B cell (primary cell): ENCODE results near the gene BORCS8. TPM values are rescaled to one million over a fixed set of nuclear protein-coding genes. Genes with fewer than 3 reads are reported as not detected.

Experiments used
- ATAC-seq: fragments of 200-7000 bp; cut with Tn5 transposase; one replicate; pipeline ENCODE4 v1.10.0; 2021; ENCODE audit warnings: low read depth, mild to moderate bottlenecking, moderate number of reproducible peaks, moderate library complexity
- CTCF ChIA-PET: fragments of 350-600 bp; sonication (Branson Sonifier 250); formaldehyde crosslinking; loops from one replicate; lab custom pipeline; 2021; ENCODE audit warnings: antibody characterized with exemption, inconsistent platforms; lab: Charles Lee
- POLR2A ChIA-PET: fragments of 350-600 bp; sonication (Branson Sonifier 250); formaldehyde crosslinking; loops from one replicate; lab custom pipeline; 2021; ENCODE audit warnings: antibody characterized with exemption; lab: Charles Lee
- DNase-seq: peaks from one replicate; pipeline ENCODE4 v3.0.0; 2013
- H2AFZ ChIP-seq: 2 replicates; pipeline ENCODE4 v1.6.1; 2012; ENCODE audit warnings: mild to moderate bottlenecking, low read depth, low read length; ENCODE audit not compliant: insufficient read depth, poor library complexity, severe bottlenecking
- H3K27ac ChIP-seq, 2 donors: 1 replicate in 1 of 2; 2 replicates in 1 of 2; pipeline ENCODE4 v1.5.1; 2012 to 2013; ENCODE audit warnings: low read length in 2 of 2, mild to moderate bottlenecking in 2 of 2, moderate library complexity in 1 of 2
- H3K27me3 ChIP-seq, 4 experiments: fragments of 200-600 bp in 1 of 4; sonication (generic) in 1 of 4; replicated peaks in 1 of 4; 1 replicate in 2 of 4; 2 replicates in 2 of 4; pipeline versions ENCODE4 v1.6.1 to v1.7.0; 2013 to 2016; ENCODE audit warnings: low read length in 3 of 4, mild to moderate bottlenecking in 2 of 4, mixed read lengths in 1 of 4, moderate library complexity in 1 of 4; ENCODE audit not compliant: insufficient read depth in 4 of 4, control insufficient read depth in 3 of 4; ENCODE audit errors: control extremely low read depth in 1 of 4
- H3K36me3 ChIP-seq, 2 experiments: replicated peaks in 1 of 2; 1 replicate in 1 of 2; 2 replicates in 1 of 2; pipeline versions ENCODE4 v1.6.1 to v1.7.1; 2013; ENCODE audit warnings: low read length in 1 of 2; ENCODE audit not compliant: insufficient read depth in 2 of 2, control insufficient read depth in 1 of 2; ENCODE audit errors: control extremely low read depth in 1 of 2, extremely low read depth in 1 of 2
- H3K4me1 ChIP-seq, 2 donors: fragments of 200-600 bp in 1 of 2; sonication (generic) in 1 of 2; 1 replicate in 1 of 2; 2 replicates in 1 of 2; pipeline versions ENCODE4 v1.5.1 to v1.6.1; 2013 to 2017; ENCODE audit warnings: low read length in 2 of 2; ENCODE audit not compliant: control insufficient read depth in 2 of 2, insufficient read depth in 2 of 2
- H3K4me2 ChIP-seq: replicated peaks from 2 replicates; pipeline ENCODE3; 2012; ENCODE audit warnings: mild to moderate bottlenecking, low read depth, low read length; ENCODE audit not compliant: poor library complexity, severe bottlenecking
- H3K4me3 ChIP-seq, 5 experiments: fragments of 200-600 bp in 1 of 5; sonication (generic) in 1 of 5; 1 replicate in 3 of 5; 2 replicates in 2 of 5; pipeline versions ENCODE4 v1.5.1 to v1.7.0; 2011 to 2016; ENCODE audit warnings: low read length in 4 of 5, mild to moderate bottlenecking in 4 of 5, low read depth in 2 of 5, control low read depth in 1 of 5, moderate library complexity in 1 of 5; ENCODE audit not compliant: insufficient read depth in 1 of 5; ENCODE audit errors: control extremely low read depth in 1 of 5, extremely low read depth in 1 of 5
- H3K79me2 ChIP-seq: fragments of 200-600 bp; sonication (generic); one replicate; pipeline ENCODE4 v1.6.0; 2016; ENCODE audit warnings: low read length; ENCODE audit not compliant: control insufficient read depth, insufficient read depth
- H3K9ac ChIP-seq: fragments of 200-600 bp; sonication (generic); 2 replicates; pipeline ENCODE4 v1.6.1; 2017; ENCODE audit warnings: mild to moderate bottlenecking, low read length, moderate library complexity
- H3K9me3 ChIP-seq, 3 donors: one replicate each; pipeline versions ENCODE4 v1.6.1 to v1.7.1; 2013; ENCODE audit warnings: low read length in 2 of 3; ENCODE audit not compliant: control insufficient read depth in 2 of 3, insufficient read depth in 1 of 3; ENCODE audit errors: control extremely low read depth in 1 of 3
- H4K20me1 ChIP-seq: 2 replicates; pipeline ENCODE4 v1.6.0; 2012; ENCODE audit warnings: mild to moderate bottlenecking, low read length; ENCODE audit not compliant: insufficient read depth, control insufficient read depth, poor library complexity, severe bottlenecking
- H3K27ac Mint-ChIP-seq: one replicate; pipeline ENCODE4 v1.8.0; 2021; ENCODE audit warnings: mixed read lengths
- H3K27me3 Mint-ChIP-seq: one replicate; pipeline ENCODE4 v1.8.0; 2021; ENCODE audit warnings: mixed read lengths
- H3K4me1 Mint-ChIP-seq: one replicate; pipeline ENCODE4 v1.8.0; 2021; ENCODE audit warnings: mixed read lengths
- H3K4me3 Mint-ChIP-seq: one replicate; pipeline ENCODE4 v1.8.0; 2021; ENCODE audit warnings: mixed read lengths
- H3K9me3 Mint-ChIP-seq: one replicate; pipeline ENCODE4 v1.8.0; 2022; ENCODE audit warnings: mixed read lengths; ENCODE audit not compliant: insufficient read depth
- EZH2 ChIP-seq: IDR thresholded peaks from 2 replicates; pipeline ENCODE4 v1.6.1; 2012; ENCODE audit warnings: borderline replicate concordance, low read depth, mild to moderate bottlenecking, moderate library complexity, low read length; ENCODE audit not compliant: insufficient read depth, poor library complexity, severe bottlenecking
- WGBS: methylation state at CpG from one replicate; pipeline ENCODE4 v1.1.5; 2013; ENCODE audit warnings: missing lambda C conversion rate; ENCODE audit not compliant: insufficient coverage; 5-methylcytosine and 5-hydroxymethylcytosine counted together
- intact Hi-C: fragments of 100-400 bp; cut with micrococcal nuclease; formaldehyde crosslinking; loops from one replicate; pipeline ENCODE4 v1.10.0; 2022
- polyA plus RNA-seq: library from polyadenylated mRNA; depleted of rRNA; stranded (reverse); fragments of >200 nt; gene quantifications from 2 replicates; pipeline ENCODE4 v1.2.3, GENCODE V29; 2012
- total RNA-seq, 2 donors: library from RNA; stranded (reverse); fragments of 120-200 nt in 1 of 2; gene quantifications; 1 replicate in 1 of 2; 2 replicates in 1 of 2; pipeline versions ENCODE4 v1.2.3 to v1.2.4, GENCODE V29; 2013 to 2022
- TF ChIP-seq, protein P1 (sequence below): fragments of 200-600 bp; IDR thresholded peaks from one replicate; pipeline ENCODE4 v1.8.0; 2022; ENCODE audit warnings: antibody characterized with exemption, mild to moderate bottlenecking

Gene BORCS8
- total and polyA plus RNA-seq, 2 donors (not counting 1 experiment from before 2014, with no cell fraction given) = 37.6 to 63.1 TPM

GRCh38 chr19:19134687-19135158 is 57.2 kb downstream of the BORCS8 start:
- WGBS = 24% methylated on average over 14 of the region's 21 CpGs
- no peak overlapping the region for H3K27ac Mint-ChIP-seq
- Histone ChIP-seq H3K27me3 (no peaks in the 10 kb centered on the region), H3K36me3 (peaks cover 0 to 2% of the 10 kb centered on the region in 2 experiments), H3K9me3 (peaks cover 0 to 17% (median 4%) of the 10 kb centered on the region in 3 donors), H4K20me1 (no peaks in the 10 kb centered on the region), H3K4me3 (no peak overlapping the region), H3K9ac (no peak overlapping the region), H2AFZ (no peak overlapping the region), H3K4me1 (peaks cover 15 to 26% of the 10 kb centered on the region in 2 donors), H3K27ac (no peak overlapping the region), H3K4me2 (peak overlapping the region; percentile 62), H3K79me2 (peaks cover 15% of the 10 kb centered on the region)
- POLR2A ChIA-PET = no interaction called here
- CTCF ChIA-PET = interaction anchor here (0.6 kb wide), 1 partner anchor 58 kb away, joined by 3 read pairs; no protein-coding TSS in a partner anchor
- no peaks in the 10 kb centered on the region for H3K27me3 Mint-ChIP-seq
- TF ChIP-seq EZH2 = no peak
- TF ChIP-seq, protein P1, sequence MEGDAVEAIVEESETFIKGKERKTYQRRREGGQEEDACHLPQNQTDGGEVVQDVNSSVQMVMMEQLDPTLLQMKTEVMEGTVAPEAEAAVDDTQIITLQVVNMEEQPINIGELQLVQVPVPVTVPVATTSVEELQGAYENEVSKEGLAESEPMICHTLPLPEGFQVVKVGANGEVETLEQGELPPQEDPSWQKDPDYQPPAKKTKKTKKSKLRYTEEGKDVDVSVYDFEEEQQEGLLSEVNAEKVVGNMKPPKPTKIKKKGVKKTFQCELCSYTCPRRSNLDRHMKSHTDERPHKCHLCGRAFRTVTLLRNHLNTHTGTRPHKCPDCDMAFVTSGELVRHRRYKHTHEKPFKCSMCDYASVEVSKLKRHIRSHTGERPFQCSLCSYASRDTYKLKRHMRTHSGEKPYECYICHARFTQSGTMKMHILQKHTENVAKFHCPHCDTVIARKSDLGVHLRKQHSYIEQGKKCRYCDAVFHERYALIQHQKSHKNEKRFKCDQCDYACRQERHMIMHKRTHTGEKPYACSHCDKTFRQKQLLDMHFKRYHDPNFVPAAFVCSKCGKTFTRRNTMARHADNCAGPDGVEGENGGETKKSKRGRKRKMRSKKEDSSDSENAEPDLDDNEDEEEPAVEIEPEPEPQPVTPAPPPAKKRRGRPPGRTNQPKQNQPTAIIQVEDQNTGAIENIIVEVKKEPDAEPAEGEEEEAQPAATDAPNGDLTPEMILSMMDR = no peak
- intact Hi-C loops = loop anchor here (5.0 kb wide), 1 partner anchor 942 kb away; the partner anchor contains the start of gene MPV17L2
- peaks cover 3% of the 10 kb centered on the region for H3K9me3 Mint-ChIP-seq
- peak; percentile 63 for DNase-seq
- H3K4me1 Mint-ChIP-seq = peaks cover 41% of the 10 kb centered on the region
- H3K4me3 Mint-ChIP-seq = peak overlapping the region; percentile 53
- ATAC-seq = no peak

- TF ChIP-seq, protein P1 = no peak
- TF ChIP-seq EZH2 = no peak
- H3K79me2 ChIP-seq = peaks cover 15% of the 10 kb centered on the region
- no peaks in the 10 kb centered on the region for H3K27me3 ChIP-seq
- Mint-ChIP-seq H3K9me3 (peaks cover 3% of the 10 kb centered on the region), H3K27ac (no peak overlapping the region), H3K27me3 (no peaks in the 10 kb centered on the region), H3K4me3 (no peak overlapping the region), H3K4me1 (peaks cover 35% of the 10 kb centered on the region)
- DNase-seq (no peak), ATAC-seq (no peak)
- H3K27ac ChIP-seq = no peak overlapping the region
- ChIA-PET CTCF (interaction anchor here (0.9 to 1.5 kb wide), 2 partner anchors 11 to 83 kb away, joined by 3 read pairs; no protein-coding TSS in a partner anchor), POLR2A (no interaction called here)
- no peaks in the 10 kb centered on the region for H4K20me1 ChIP-seq
- 90% methylated on average over 2 of the region's 6 CpGs for WGBS
- no peak overlapping the region for H3K4me3 ChIP-seq
- intact Hi-C loops = no loop called here
- H3K9ac ChIP-seq = no peak overlapping the region
- H3K4me2 ChIP-seq = no peak overlapping the region
- H3K4me1 ChIP-seq = peaks cover 13 to 26% of the 10 kb centered on the region in 2 donors
- H3K9me3 ChIP-seq = peaks cover 0 to 17% (median 4%) of the 10 kb centered on the region in 3 donors
- H2AFZ ChIP-seq = no peak overlapping the region
- H3K36me3 ChIP-seq = peaks cover 0 to 2% of the 10 kb centered on the region in 2 experiments
Measured at GRCh38 chr19:19133985-19134384, 58.0 kb downstream of the BORCS8 start.
